MV-4-11 (cell line): Measurements from ENCODE around the gene STX3.
A peak's percentile ranks its signal among the peaks of the same experiment; 100 is the strongest.
"Not testable (repeated sequence)": the region's sequence is repeated elsewhere in the genome, so short reads cannot be mapped to it uniquely, and the experiment has no call there.

Experiments used
- DNase-seq: peaks from one replicate; lab custom pipeline; 2025; lab: John Stamatoyannopoulos, UW

The STX3 gene

DNA sequence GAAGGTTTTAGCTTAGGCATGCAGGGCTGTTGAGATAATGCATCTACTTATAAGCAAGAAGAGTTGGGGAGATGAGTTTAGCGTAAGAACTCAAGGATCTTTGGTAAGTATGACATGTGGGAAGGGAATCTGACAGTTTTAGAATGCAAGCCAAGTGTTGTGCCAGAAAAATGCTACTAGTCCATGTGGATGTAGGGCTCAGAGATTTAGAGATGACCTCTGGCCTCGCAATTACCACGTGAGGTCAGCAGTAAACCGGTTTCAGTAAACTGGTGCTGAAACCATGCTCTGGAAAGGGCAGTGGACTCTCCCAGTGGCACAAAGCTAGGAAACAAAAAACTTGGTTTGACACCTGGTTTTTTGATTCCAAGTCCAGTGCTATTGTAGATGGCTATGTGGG is 36.5 kb downstream of the STX3 start:
- no peak for DNase-seq

DNA sequence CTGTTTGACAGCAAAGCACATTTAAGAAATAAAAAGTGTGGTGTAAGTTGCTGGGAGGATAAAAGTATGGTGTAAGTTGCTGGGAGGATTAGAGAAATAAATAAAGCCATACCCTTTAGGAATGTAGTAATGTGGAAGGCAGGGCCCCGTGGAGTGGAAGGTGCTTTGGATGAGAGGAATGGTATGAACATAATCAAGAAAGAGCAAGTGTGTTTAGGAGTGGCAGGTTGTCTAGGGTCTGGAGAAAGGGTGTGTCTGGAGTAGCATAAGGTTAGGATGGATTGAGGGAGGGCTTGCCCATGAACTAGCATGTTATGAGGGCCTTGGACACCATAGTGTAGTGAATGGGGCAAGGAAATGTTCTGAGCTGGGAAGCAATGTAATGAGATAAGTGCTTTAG is 37.3 kb downstream of the STX3 start:
- no peak for DNase-seq

GRCh38 chr11:59794417-59794816 is 39.2 kb downstream of the STX3 start:
- DNase-seq = no peak

- DNase-seq = no peak
Measured at GRCh38 chr11:59800390-59801025, 45.3 kb downstream of the STX3 start.

DNA sequence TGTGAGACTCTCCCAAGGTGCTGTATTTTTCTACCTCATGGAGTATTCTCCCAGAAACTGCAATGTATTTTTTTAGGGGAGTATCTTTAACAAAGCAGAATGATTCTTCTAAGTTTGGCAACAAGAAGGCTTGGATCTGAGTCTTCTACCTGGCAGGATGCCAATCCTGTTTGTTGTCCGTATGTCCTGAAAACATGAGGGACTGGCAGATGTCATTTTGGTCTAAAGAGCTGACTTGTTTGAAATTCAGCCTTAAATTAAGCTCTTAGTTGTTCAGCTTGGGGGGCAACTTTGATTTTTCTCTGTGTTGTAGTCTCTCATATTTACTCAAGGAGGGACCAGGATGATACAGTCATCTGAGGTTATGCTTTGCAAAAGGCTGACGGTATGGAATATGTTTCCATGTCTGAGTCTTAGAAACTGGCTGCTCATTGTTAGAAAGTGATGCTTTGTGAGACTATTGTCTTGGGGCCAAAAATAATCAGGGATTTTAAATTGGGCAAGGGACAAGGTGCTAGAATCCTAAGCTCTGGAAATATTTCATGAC is 46.1 kb downstream of the STX3 start:
- DNase-seq = no peak

- DNase-seq = no peak
Measured at GRCh38 chr11:59801981-59802638, 46.9 kb downstream of the STX3 start.

DNA sequence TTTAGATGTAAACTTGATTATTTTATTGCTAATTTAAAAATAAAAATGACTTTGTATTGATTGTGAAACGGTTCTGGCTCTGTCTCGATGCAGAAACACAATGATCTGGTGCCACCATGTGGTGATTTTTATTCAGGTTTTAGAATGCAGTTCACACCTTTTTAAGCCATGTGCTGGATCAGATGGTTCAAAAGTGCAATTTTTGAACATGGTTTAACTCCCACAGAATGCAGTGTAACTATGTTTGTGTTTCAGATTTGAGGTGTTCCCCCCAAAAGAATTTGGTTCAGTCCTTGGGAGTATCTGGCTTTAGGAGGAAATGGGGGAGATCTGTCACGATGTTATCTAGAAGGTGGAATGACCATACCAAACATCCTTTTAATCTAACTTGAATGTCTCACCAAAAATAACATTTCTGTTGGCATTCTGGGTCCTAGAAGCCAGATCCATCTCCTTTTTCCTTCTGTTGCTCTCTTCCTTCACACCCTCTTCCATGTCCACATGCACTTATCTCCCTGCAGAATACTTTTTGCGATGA is 47.5 kb downstream of the STX3 start:
- peak; percentile 61 for DNase-seq

DNA sequence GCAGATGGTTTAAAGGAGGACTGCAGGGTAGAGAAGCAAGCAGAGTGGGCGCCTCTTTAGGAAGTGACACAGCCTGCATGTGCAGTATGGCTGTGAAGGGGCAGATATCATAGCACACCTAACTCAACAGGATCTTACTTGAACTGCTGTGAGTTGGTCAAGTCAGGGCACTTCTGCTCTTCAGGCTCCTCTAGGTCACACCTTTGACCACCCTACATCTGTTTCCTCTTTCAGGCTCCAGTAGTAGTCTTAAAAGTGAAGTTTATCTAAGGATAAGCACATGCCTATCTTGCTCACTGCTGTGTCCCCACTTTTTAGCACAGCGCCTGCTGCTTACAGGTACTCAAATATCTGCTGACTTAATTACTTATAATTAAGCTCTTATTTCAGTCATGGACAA is 48.9 kb downstream of the STX3 start:
- no peak for DNase-seq

DNA sequence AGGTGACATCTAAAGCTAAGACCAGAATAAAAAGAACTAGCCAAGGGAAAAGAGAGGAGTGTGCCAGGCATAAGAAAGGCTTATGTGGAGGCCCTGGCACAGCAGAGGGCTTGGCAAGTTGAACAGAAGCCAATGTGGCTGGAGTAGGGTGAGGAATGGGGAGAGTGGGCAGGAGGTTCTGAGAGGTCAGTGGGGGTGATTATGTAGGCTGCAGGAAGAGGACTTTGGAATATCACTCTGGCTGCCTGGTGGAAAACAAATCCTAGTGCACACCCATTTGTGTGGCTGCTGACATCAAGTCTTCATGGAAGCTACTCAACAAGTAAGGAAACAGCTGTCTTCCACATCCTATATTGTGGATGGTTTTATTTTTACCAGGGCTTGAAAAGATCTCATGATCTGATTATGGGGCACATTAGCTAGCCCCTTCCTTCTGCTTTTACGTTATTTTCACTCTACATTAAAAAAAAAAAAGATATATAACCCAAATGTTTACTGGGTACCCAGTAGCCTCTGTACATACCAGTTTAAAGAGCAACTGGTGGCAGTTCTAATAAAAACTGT is 52.0 kb downstream of the STX3 start:
- DNase-seq = no peak

- DNase-seq = peak; percentile 82
Measured at GRCh38 chr11:59810189-59810910, 55.2 kb downstream of the STX3 start, which contains the start of gene MRPL16. TSS of gene MRPL16 (minus strand) at chr11:59810778. CDS start at chr11:59810658, 120 bp downstream.

GRCh38 chr11:59810911-59811259 is 55.7 kb downstream of the STX3 start:
- DNase-seq = no peak

GRCh38 chr11:59812220-59812619 is 57.0 kb downstream of the STX3 start:
- no peak for DNase-seq

GRCh38 chr11:59813364-59813763 is 58.2 kb downstream of the STX3 start:
- no peak for DNase-seq

- peak; percentile 17 for DNase-seq
Measured at GRCh38 chr11:59814021-59814420, 58.8 kb downstream of the STX3 start.

GRCh38 chr11:59815754-59816153 is 60.6 kb downstream of the STX3 start:
- DNase-seq = no peak

DNA sequence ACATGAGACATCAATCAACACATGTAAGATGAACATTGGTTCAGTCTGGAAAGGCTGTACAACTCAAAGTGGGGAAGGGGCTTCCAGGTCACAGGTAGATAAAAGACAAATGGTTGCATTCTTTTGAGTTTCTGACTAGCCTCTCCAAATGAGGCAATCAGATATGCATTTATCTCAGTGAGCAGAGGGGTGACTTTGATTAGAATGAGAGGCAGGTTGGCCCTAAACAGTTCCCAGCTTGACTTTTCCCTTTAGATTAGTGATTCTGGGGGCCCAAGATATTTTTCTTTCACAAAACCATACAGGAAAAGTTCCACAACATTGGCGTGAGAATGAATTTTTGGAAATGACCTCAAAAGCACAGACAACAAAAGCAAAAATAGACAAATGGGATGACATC is 61.3 kb downstream of the STX3 start:
- not testable (repeated sequence) for DNase-seq

GRCh38 chr11:59818572-59818971 is 63.4 kb downstream of the STX3 start:
- peak; percentile 69 for DNase-seq

DNA sequence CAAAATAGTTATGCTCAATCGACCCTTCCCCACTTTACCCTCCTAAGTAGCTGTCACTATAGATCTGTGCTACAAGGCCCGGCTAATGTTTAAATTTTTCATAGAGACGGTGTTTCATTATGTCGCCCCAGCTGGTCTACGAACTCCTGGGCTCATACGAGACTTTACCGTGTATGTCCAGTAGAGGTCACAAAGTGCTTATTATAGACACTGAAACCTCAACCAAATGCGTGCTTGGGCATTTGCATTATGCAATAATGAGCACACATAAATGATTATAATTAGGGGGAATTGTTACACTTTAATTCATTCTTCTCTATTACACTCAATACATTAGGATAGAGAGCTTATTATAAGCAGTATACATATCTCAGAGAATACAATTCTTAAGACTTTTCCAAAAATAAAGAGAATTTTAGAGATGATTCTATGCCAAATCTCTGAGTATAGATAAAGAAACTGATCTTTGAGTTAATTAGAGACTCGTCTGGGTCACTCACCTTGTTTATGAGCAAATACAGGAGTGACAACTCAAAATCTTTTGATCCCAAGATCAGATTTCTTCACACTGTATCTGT is 67.9 kb downstream of the STX3 start:
- DNase-seq = peak; percentile 83

DNA sequence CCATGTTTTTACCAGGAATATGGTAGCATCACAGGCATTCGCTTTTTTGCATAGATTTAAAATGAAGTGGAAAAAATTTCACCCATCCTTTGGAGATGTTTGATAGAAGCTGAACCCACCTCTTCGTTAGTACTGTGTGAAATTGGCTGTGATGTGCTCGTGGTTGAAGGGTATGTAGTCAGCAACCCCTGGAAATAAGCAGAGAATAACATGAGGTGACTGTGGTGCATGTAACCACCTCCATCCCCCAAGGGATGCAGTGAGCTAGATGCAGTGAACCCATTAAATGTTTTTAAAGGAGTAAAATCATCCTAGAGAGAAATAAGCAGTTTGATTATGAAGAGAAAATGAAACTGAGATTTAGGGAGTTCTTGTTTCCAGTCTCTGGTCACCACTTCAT is 74.2 kb downstream of the STX3 start:
- no peak for DNase-seq

GRCh38 chr11:59833602-59834001 is 78.4 kb downstream of the STX3 start:
- no peak for DNase-seq

DNA sequence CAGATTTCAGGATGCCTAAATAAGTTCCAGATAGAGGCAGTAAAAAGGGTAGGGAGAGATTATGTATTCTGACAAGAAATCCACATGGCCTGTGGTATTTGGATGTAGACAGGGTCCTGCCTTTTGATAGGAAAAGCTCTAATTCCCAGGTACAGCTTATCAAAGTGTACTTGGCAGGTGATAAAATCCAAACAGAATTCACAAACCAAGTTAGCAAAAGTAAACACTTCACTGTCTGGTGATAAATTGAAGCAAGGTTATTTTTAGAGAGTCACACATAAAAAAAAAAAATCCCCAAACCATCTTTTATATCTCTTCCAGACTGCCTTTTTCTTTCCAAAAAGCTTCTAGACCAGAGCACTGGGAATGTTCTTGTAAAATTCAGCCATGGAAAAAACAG is 84.4 kb downstream of the STX3 start:
- DNase-seq = no peak

DNA sequence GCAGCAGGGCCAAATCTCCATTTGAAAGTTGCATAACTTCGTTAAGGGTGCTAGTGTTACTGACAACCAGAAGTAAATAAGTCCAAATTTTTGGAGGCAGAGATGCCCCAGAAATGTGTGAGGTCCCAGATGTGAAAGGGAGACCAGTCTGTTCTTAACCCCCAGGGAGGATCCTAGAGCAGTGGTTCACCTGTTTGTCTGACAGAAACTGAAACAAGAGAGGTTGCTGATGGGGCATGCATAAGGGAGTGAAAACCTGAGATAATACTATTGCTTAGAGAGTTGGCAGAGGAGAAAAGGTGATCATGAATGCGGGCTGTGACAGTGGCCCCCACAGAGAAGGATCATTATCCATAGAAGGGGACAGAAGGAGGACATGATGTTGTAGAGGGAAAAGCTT is 86.3 kb downstream of the STX3 start:
- DNase-seq = no peak
